HepG2 (cell line): Measurements from ENCODE around the gene MYLK. TPM values are rescaled to one million over a fixed set of nuclear protein-coding genes. Genes with fewer than 3 reads are reported as not detected.
A peak's percentile ranks its signal among the peaks of the same experiment; 100 is the strongest.

Source experiments
- ATAC-seq: fragments of 200-7000 bp; cut with Tn5 transposase; 3 replicates; pipeline ENCODE4 v1.9.1; 2020; ENCODE audit warnings: mild to moderate bottlenecking, moderate library complexity
- BruUV-seq: library from RNA; stranded (reverse); fragments of 400-500 nt; replicated peaks from 2 replicates; lab custom pipeline; 2021; lab: Mats Ljungman, UMichigan
- CTCF ChIA-PET: fragments of 300-600 bp; formaldehyde crosslinking; extraction: SDS; loops from one replicate; lab custom pipeline; 2021; ENCODE audit warnings: low total read pairs, inconsistent platforms, low intra/inter-chr PET ratio; lab: Yijun Ruan, JAX
- POLR2A ChIA-PET: fragments of 350-600 bp; sonication (Branson Sonifier 250); formaldehyde crosslinking; loops from one replicate; lab custom pipeline; 2020; ENCODE audit warnings: antibody characterized with exemption, inconsistent platforms; lab: Yijun Ruan, JAX
- DNase-seq: peaks from one replicate; pipeline ENCODE4 v3.0.0-alpha.2; 2015; ENCODE audit warnings: low spot score
- FAIRE-seq: peaks from 3 replicates; lab custom pipeline; 2011; peaks lifted over from hg19 to GRCh38; lab: Jason Lieb, UNC
- H2AFZ ChIP-seq: one replicate; pipeline ENCODE4 v1.6.1; 2011; ENCODE audit warnings: low read length, inconsistent platforms
- H3K27ac ChIP-seq: fragments of 300-600 bp; 3 replicates; pipeline ENCODE4 v1.8.0; 2011; ENCODE audit warnings: mixed run types, mild to moderate bottlenecking, mixed read lengths, low read length, inconsistent platforms; ENCODE audit not compliant: insufficient read depth; ENCODE audit errors: extremely low read length
- H3K27me3 ChIP-seq, 2 experiments: fragments of 200-600 bp in 1 of 2; 2 replicates in 1 of 2; 3 replicates in 1 of 2; pipeline versions ENCODE4 v1.6.0 to v1.8.0; 2011; ENCODE audit warnings: low read length in 2 of 2, mild to moderate bottlenecking in 2 of 2, moderate library complexity in 2 of 2, inconsistent platforms in 1 of 2; ENCODE audit not compliant: insufficient read depth in 2 of 2, control insufficient read depth in 1 of 2
- H3K36me3 ChIP-seq, 2 experiments: fragments of 200-600 bp in 1 of 2; replicated peaks in 1 of 2; 2 replicates in 1 of 2; 3 replicates in 1 of 2; pipeline versions ENCODE4 v1.5.1 to v1.8.0; 2011; ENCODE audit warnings: low read length in 2 of 2, inconsistent platforms in 1 of 2; ENCODE audit not compliant: insufficient read depth in 2 of 2, control insufficient read depth in 1 of 2
- H3K4me1 ChIP-seq: 2 replicates; pipeline ENCODE4 v1.5.1; 2012; ENCODE audit warnings: low read length, inconsistent platforms; ENCODE audit not compliant: insufficient read depth
- H3K4me2 ChIP-seq: 2 replicates; pipeline ENCODE4 v1.6.0; 2011; ENCODE audit warnings: low read depth, low read length, inconsistent platforms
- H3K4me3 ChIP-seq, 3 experiments: fragments of 200-600 bp in 1 of 3; sonication (generic), shearing (Covaris generic) in 1 of 3; replicated peaks in 1 of 3; 2 replicates each; pipeline ENCODE4 v1.5.1; 2011 to 2016; ENCODE audit warnings: low read length in 3 of 3, inconsistent platforms in 2 of 3, low read depth in 2 of 3, mild to moderate bottlenecking in 2 of 3, control low read depth in 1 of 3, mixed read lengths in 1 of 3; ENCODE audit not compliant: insufficient read depth in 1 of 3
- H3K79me2 ChIP-seq: one replicate; pipeline ENCODE4 v1.6.1; 2011; ENCODE audit warnings: low read length, inconsistent platforms; ENCODE audit not compliant: insufficient read depth
- H3K9ac ChIP-seq: 2 replicates; pipeline ENCODE4 v1.6.0; 2011; ENCODE audit warnings: mild to moderate bottlenecking, low read depth, low read length, inconsistent platforms; ENCODE audit not compliant: insufficient read depth
- H3K9me3 ChIP-seq: 2 replicates; pipeline ENCODE4 v1.5.1; 2012; ENCODE audit warnings: mild to moderate bottlenecking, low read length
- H4K20me1 ChIP-seq: 2 replicates; pipeline ENCODE4 v1.6.0; 2011; ENCODE audit warnings: inconsistent platforms, mild to moderate bottlenecking, low read length, moderate library complexity; ENCODE audit not compliant: insufficient read depth
- BORCS8-MEF2B ChIP-seq: sonication (generic); formaldehyde crosslinking; IDR thresholded peaks from 2 replicates; pipeline ENCODE4 v1.8.0; 2022; ENCODE audit warnings: mild to moderate bottlenecking, missing genetic modification reagents
- ELF4 ChIP-seq: sonication (generic); formaldehyde crosslinking; IDR thresholded peaks from 2 replicates; pipeline ENCODE4 v1.5.0; 2020; ENCODE audit warnings: missing genetic modification reagents, mild to moderate bottlenecking, moderate library complexity, borderline replicate concordance
- ELK4 ChIP-seq: sonication (generic); formaldehyde crosslinking; IDR thresholded peaks from 2 replicates; pipeline ENCODE4 v1.9.0; 2021; ENCODE audit warnings: missing genetic modification reagents, borderline replicate concordance
- HNRNPLL ChIP-seq: fragments of 200-400 bp; formaldehyde crosslinking; IDR thresholded peaks from 2 replicates; pipeline ENCODE4 v1.6.1; 2017; ENCODE audit warnings: mild to moderate bottlenecking, low read depth, low read length; ENCODE audit not compliant: poor library complexity, severe bottlenecking
- IKZF4 ChIP-seq: sonication (generic); formaldehyde crosslinking; IDR thresholded peaks from 2 replicates; pipeline ENCODE4 v1.5.1; 2020; ENCODE audit warnings: borderline replicate concordance, mild to moderate bottlenecking, low read depth, missing genetic modification reagents; ENCODE audit errors: not compliant biosample characterization
- NPAS2 ChIP-seq: sonication (generic); formaldehyde crosslinking; IDR thresholded peaks from 2 replicates; pipeline ENCODE4 v1.8.0; 2022; ENCODE audit warnings: mild to moderate bottlenecking, missing genetic modification reagents, borderline replicate concordance
- PCBP1 ChIP-seq: fragments of 200-400 bp; formaldehyde crosslinking; IDR thresholded peaks from 2 replicates; pipeline ENCODE4 v1.6.1; 2017; ENCODE audit warnings: mild to moderate bottlenecking, low read depth, low read length, borderline replicate concordance
- ZNF331 ChIP-seq: sonication (generic); formaldehyde crosslinking; IDR thresholded peaks from 2 replicates; pipeline ENCODE4 v1.4.0; 2020; ENCODE audit warnings: missing genetic modification reagents
- ZNF713 ChIP-seq: sonication (generic); formaldehyde crosslinking; IDR thresholded peaks from 2 replicates; pipeline ENCODE4 v1.4.0; 2020; ENCODE audit warnings: mild to moderate bottlenecking, missing genetic modification reagents
- ZNF740 ChIP-seq: sonication (generic); formaldehyde crosslinking; IDR thresholded peaks from 2 replicates; pipeline ENCODE4 v1.4.0; 2020; ENCODE audit warnings: missing genetic modification reagents
- ZNF780A ChIP-seq: sonication (generic); formaldehyde crosslinking; IDR thresholded peaks from 2 replicates; pipeline ENCODE4 v1.8.0; 2022; ENCODE audit warnings: mild to moderate bottlenecking, missing genetic modification reagents, moderate library complexity
- WGBS: methylation state at CpG from one replicate; pipeline ENCODE4 v1.1.6; 2017; ENCODE audit warnings: low lambda C conversion rate; 5-methylcytosine and 5-hydroxymethylcytosine counted together
- in situ Hi-C: cut with HindIII; loops from 2 replicates; pipeline ENCODE4 v1.10.0; 2017; ENCODE audit warnings: low pct_unique_long_range_greater_than_20kb; ENCODE audit not compliant: extremely low pct_ligation_motif_present
- intact Hi-C: fragments of 100-400 bp; cut with micrococcal nuclease; formaldehyde crosslinking; loops from one replicate; pipeline ENCODE4 v1.10.0; 2022; ENCODE audit not compliant: unreplicated experiment
- polyA plus RNA-seq, 8 experiments: library from polyadenylated mRNA; depleted of rRNA in 3 of 8; stranded (reverse) in 7 of 8; unstranded in 1 of 8; fragments of >200 nt; fragmentation: Illumina TruSeq in 4 of 8; extraction: Trizol in 4 of 8; gene quantifications; 2 replicates each; pipeline versions ENCODE4 v1.2.1 to v1.2.3, GENCODE V29; 2011 to 2016; ENCODE audit warnings: low read depth in 4 of 8, missing spikeins in 1 of 8, mixed read lengths in 1 of 8; ENCODE audit not compliant: insufficient read depth in 1 of 8
- total RNA-seq, 5 experiments: library from RNA; depleted of rRNA; stranded (reverse); fragments of >200 nt; fragmentation: Illumina TruSeq; extraction: Trizol; gene quantifications; 2 replicates each; pipeline ENCODE4 v1.2.3, GENCODE V29; 2016; ENCODE audit warnings: low read depth in 1 of 5
- TF ChIP-seq, protein P1 (sequence below): sonication (generic); formaldehyde crosslinking; IDR thresholded peaks from 2 replicates; pipeline ENCODE4 v1.8.0; 2022; ENCODE audit warnings: mild to moderate bottlenecking, missing genetic modification reagents, borderline replicate concordance
- TF ChIP-seq, protein P2 (sequence below): sonication (generic); formaldehyde crosslinking; IDR thresholded peaks from 2 replicates; pipeline ENCODE4 v1.4.0; 2020; ENCODE audit warnings: mild to moderate bottlenecking, missing genetic modification reagents

MYLK gene
- total and polyA plus RNA-seq, 2 of the 13 experiments (the other 11 are each of a cell fraction or from before 2014, with no cell fraction given): 10.6 to 34.9 TPM

GRCh38 chr3:123809597-123809996 lies 74.5 kb downstream of the MYLK start:
- WGBS: 90% methylated on average over 4 of the region's 4 CpGs
- no TSS peak for BruUV-seq
- H3K79me2 ChIP-seq: no peaks in the 10 kb centered on the region
- no peaks in the 10 kb centered on the region for H3K36me3 ChIP-seq
- ChIA-PET POLR2A (no interaction called here), CTCF (no interaction called here)
- in situ Hi-C loops: no loop called here
- intact Hi-C loops: no loop called here
- peaks cover 72% of the 10 kb centered on the region for H3K4me1 ChIP-seq
- TF ChIP-seq ELK4 (CRISPR knock-in tag) (no peak), IKZF4 (CRISPR knock-in tag) (no peak), ZNF713 (CRISPR knock-in tag) (no peak), PCBP1 (no peak), ELF4 (CRISPR knock-in tag) (no peak), BORCS8-MEF2B (CRISPR knock-in tag) (no peak), ZNF331 (CRISPR knock-in tag) (no peak), HNRNPLL (no peak), ZNF740 (no peak), NPAS2 (CRISPR knock-in tag) (no peak), ZNF780A (CRISPR knock-in tag) (no peak)
- TF ChIP-seq, protein P1, sequence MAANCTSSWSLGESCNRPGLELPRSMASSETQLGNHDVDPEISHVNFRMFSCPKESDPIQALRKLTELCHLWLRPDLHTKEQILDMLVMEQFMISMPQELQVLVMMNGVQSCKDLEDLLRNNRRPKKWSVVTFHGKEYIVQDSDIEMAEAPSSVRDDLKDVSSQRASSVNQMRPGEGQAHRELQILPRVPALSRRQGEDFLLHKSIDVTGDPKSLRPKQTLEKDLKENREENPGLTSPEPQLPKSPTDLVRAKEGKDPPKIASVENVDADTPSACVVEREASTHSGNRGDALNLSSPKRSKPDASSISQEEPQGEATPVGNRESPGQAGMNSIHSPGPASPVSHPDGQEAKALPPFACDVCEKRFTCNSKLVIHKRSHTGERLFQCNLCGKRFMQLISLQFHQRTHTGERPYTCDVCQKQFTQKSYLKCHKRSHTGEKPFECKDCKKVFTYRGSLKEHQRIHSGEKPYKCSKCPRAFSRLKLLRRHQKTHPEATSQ: no peak
- TF ChIP-seq, protein P2, sequence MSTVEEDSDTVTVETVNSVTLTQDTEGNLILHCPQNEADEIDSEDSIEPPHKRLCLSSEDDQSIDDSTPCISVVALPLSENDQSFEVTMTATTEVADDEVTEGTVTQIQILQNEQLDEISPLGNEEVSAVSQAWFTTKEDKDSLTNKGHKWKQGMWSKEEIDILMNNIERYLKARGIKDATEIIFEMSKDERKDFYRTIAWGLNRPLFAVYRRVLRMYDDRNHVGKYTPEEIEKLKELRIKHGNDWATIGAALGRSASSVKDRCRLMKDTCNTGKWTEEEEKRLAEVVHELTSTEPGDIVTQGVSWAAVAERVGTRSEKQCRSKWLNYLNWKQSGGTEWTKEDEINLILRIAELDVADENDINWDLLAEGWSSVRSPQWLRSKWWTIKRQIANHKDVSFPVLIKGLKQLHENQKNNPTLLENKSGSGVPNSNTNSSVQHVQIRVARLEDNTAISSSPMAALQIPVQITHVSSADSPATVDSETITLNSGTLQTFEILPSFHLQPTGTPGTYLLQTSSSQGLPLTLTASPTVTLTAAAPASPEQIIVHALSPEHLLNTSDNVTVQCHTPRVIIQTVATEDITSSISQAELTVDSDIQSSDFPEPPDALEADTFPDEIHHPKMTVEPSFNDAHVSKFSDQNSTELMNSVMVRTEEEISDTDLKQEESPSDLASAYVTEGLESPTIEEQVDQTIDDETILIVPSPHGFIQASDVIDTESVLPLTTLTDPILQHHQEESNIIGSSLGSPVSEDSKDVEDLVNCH: no peak
- FAIRE-seq: no peak
- H3K9me3 ChIP-seq: no peaks in the 10 kb centered on the region
- no peak for DNase-seq
- H4K20me1 ChIP-seq: no peaks in the 10 kb centered on the region
- H3K27ac ChIP-seq: peak overlapping the region; percentile 19
- no peak overlapping the region for H3K9ac ChIP-seq
- no peaks in the 10 kb centered on the region for H3K27me3 ChIP-seq
- H3K4me3 ChIP-seq: no peak overlapping the region
- no peak overlapping the region for H2AFZ ChIP-seq
- ATAC-seq: no peak
- H3K4me2 ChIP-seq: no peak overlapping the region
